Mesendoderm (in vitro differentiated cells): ENCODE measurements around the gene TNFRSF11A.

ENCODE experiments used
- DNase-seq: peaks from one replicate; pipeline ENCODE4 v3.0.0; 2013
- H2AK5ac ChIP-seq: 2 replicates; pipeline ENCODE4 v1.6.1; 2013; ENCODE audit warnings: low read length, inconsistent platforms
- H2BK120ac ChIP-seq: 2 replicates; pipeline ENCODE4 v1.6.1; 2013; ENCODE audit warnings: low read depth, mild to moderate bottlenecking, low read length, moderate library complexity, mixed read lengths
- H2BK15ac ChIP-seq: replicated peaks from 2 replicates; pipeline ENCODE4 v1.6.1; 2013; ENCODE audit warnings: low read depth, mild to moderate bottlenecking, moderate library complexity
- H2BK5ac ChIP-seq: 2 replicates; pipeline ENCODE4 v1.6.1; 2013; ENCODE audit warnings: low read length, inconsistent platforms
- H3K18ac ChIP-seq: 2 replicates; pipeline ENCODE4 v1.6.1; 2013; ENCODE audit warnings: mild to moderate bottlenecking, low read length, mixed read lengths
- H3K23ac ChIP-seq: one replicate; pipeline ENCODE4 v1.6.1; 2013; ENCODE audit warnings: low read length
- H3K27ac ChIP-seq: 2 replicates; pipeline ENCODE4 v1.5.1; 2013; ENCODE audit warnings: low read depth, mild to moderate bottlenecking, inconsistent platforms, low read length, moderate library complexity
- H3K27me3 ChIP-seq: 2 replicates; pipeline ENCODE4 v1.6.1; 2013; ENCODE audit warnings: low read length, control low read depth, mild to moderate bottlenecking, inconsistent platforms; ENCODE audit not compliant: insufficient read depth, poor library complexity
- H3K36me3 ChIP-seq: 2 replicates; pipeline ENCODE4 v1.6.1; 2013; ENCODE audit warnings: low read length, inconsistent platforms; ENCODE audit not compliant: control insufficient read depth, insufficient read depth
- H3K4ac ChIP-seq: one replicate; pipeline ENCODE4 v1.6.1; 2013; ENCODE audit warnings: low read depth, mild to moderate bottlenecking, low read length, moderate library complexity
- H3K4me1 ChIP-seq: 2 replicates; pipeline ENCODE4 v1.6.1; 2013; ENCODE audit warnings: low read depth, low read length, inconsistent platforms; ENCODE audit not compliant: control insufficient read depth
- H3K4me2 ChIP-seq: 2 replicates; pipeline ENCODE4 v1.6.1; 2013; ENCODE audit warnings: low read length
- H3K4me3 ChIP-seq: 2 replicates; pipeline ENCODE4 v1.5.1; 2013; ENCODE audit warnings: mild to moderate bottlenecking, low read length
- H3K56ac ChIP-seq: one replicate; pipeline ENCODE4 v1.6.1; 2013; ENCODE audit warnings: low read length
- H3K79me1 ChIP-seq: 2 replicates; pipeline ENCODE4 v1.6.1; 2013; ENCODE audit warnings: low read length, inconsistent platforms
- H3K79me2 ChIP-seq: 2 replicates; pipeline ENCODE4 v1.6.1; 2013; ENCODE audit warnings: mild to moderate bottlenecking, low read length; ENCODE audit not compliant: control insufficient read depth, insufficient read depth
- H3K9ac ChIP-seq: 2 replicates; pipeline ENCODE4 v1.6.1; 2013; ENCODE audit warnings: low read length, inconsistent platforms
- H4K5ac ChIP-seq: one replicate; pipeline ENCODE4 v1.6.1; 2013; ENCODE audit warnings: low read length
- H4K8ac ChIP-seq: one replicate; pipeline ENCODE4 v1.6.1; 2013; ENCODE audit warnings: low read depth, mild to moderate bottlenecking, control low read depth, low read length, moderate library complexity
- WGBS: extraction: QIAGEN DNeasy Blood & Tissue Kit; methylation state at CpG from one replicate; pipeline ENCODE4 v1.1.7; 2013; ENCODE audit warnings: low lambda C conversion rate, missing lambda C conversion rate; ENCODE audit not compliant: insufficient coverage; ENCODE audit errors: extremely low coverage; 5-methylcytosine and 5-hydroxymethylcytosine counted together

The TNFRSF11A gene

DNA sequence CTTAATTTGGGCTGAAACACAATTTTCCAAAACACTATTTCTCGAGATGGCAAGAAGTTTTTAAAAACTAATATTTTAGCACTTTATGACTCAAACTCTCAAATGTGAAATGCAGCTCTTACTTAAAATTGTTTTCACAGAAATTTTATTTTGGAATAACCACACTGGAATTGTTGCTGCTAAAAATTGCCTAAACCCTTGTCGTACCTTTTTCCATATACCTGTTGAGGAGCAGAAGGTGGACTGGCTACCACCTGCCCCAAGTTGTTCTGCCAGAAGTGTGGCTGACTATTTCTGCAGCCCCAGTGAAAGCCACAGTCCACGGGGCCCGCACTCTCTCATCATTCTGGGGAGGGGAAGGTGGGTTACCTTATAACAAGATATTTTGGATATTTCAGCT lies 23.4 kb downstream of the TNFRSF11A start:
- Histone ChIP-seq H2AK5ac (no peak overlapping the region), H3K79me1 (no peaks in the 10 kb centered on the region), H3K4ac (no peak overlapping the region), H3K23ac (no peak overlapping the region), H2BK120ac (no peak overlapping the region), H3K27me3 (no peaks in the 10 kb centered on the region), H3K18ac (no peak overlapping the region), H3K9ac (no peak overlapping the region), H3K56ac (no peak overlapping the region), H3K4me3 (no peak overlapping the region), H4K5ac (no peak overlapping the region), H3K27ac (no peak overlapping the region), H4K8ac (no peak overlapping the region), H3K4me1 (peaks cover 9% of the 10 kb centered on the region), H2BK5ac (no peak overlapping the region), H3K4me2 (no peak overlapping the region), H3K79me2 (no peaks in the 10 kb centered on the region), H3K36me3 (no peaks in the 10 kb centered on the region), H2BK15ac (no peak overlapping the region)
- no CpG with 5 or more reads among the region's 4 CpGs for WGBS
- no peak for DNase-seq

DNA sequence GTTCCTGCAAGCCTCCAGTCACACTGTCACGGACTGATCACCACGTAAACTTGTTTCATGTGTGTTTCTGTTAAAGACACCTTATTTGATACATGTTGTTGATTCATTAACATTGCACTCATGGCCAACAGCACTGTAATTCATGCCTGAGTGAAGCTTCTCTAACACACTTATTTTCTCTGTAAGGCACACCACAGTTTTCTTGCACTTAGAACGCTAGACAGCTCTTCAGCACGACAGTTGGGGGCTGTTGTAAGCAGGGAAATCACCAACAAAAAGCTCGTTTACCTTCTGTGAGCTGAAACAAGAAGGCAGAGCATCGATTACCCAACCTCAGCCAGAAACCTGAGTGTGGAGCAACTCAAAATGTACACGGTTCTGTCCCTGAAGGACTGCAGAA lies 28.1 kb downstream of the TNFRSF11A start:
- H3K79me1 ChIP-seq = no peaks in the 10 kb centered on the region
- no peaks in the 10 kb centered on the region for H3K79me2 ChIP-seq
- no peak overlapping the region for H2BK15ac ChIP-seq
- no peak overlapping the region for H4K5ac ChIP-seq
- H3K23ac ChIP-seq = no peak overlapping the region
- no CpG with 5 or more reads among the region's 7 CpGs for WGBS
- no peaks in the 10 kb centered on the region for H3K27me3 ChIP-seq
- H3K56ac ChIP-seq = no peak overlapping the region
- no peak overlapping the region for H2AK5ac ChIP-seq
- H3K4me3 ChIP-seq = no peak overlapping the region
- H3K27ac ChIP-seq = no peak overlapping the region
- no peak overlapping the region for H3K4me2 ChIP-seq
- DNase-seq = no peak
- no peak overlapping the region for H2BK5ac ChIP-seq
- H3K36me3 ChIP-seq = no peaks in the 10 kb centered on the region
- no peak overlapping the region for H3K9ac ChIP-seq
- H3K18ac ChIP-seq = no peak overlapping the region
- H3K4me1 ChIP-seq = no peaks in the 10 kb centered on the region
- no peak overlapping the region for H2BK120ac ChIP-seq
- H3K4ac ChIP-seq = no peak overlapping the region
- no peak overlapping the region for H4K8ac ChIP-seq

DNA sequence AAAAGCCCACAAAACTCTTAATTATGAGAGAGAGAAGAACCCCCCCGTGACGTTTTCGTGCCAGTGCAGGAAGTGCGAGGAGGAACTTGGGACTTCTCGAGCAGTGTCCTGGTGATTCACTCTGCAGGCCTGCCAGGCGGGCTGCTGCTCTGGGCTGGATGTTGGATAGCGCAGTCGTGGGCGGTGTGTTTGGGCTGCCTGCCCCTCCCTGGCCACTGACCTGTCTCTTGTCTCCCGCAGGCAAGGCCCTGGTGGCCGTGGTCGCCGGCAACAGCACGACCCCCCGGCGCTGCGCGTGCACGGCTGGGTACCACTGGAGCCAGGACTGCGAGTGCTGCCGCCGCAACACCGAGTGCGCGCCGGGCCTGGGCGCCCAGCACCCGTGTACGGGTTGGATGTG lies 29.0 kb downstream of the TNFRSF11A start:
- H3K4me3 ChIP-seq = no peak overlapping the region
- H3K4me2 ChIP-seq = no peak overlapping the region
- no peaks in the 10 kb centered on the region for H3K4me1 ChIP-seq
- H3K4ac ChIP-seq = no peak overlapping the region
- no peaks in the 10 kb centered on the region for H3K79me2 ChIP-seq
- no CpG with 5 or more reads among the region's 29 CpGs for WGBS
- H4K5ac ChIP-seq = no peak overlapping the region
- H2BK120ac ChIP-seq = no peak overlapping the region
- H3K79me1 ChIP-seq = no peaks in the 10 kb centered on the region
- H2BK5ac ChIP-seq = no peak overlapping the region
- H3K27ac ChIP-seq = no peak overlapping the region
- H3K9ac ChIP-seq = no peak overlapping the region
- no peaks in the 10 kb centered on the region for H3K36me3 ChIP-seq
- H2AK5ac ChIP-seq = no peak overlapping the region
- H3K56ac ChIP-seq = no peak overlapping the region
- no peak for DNase-seq
- no peak overlapping the region for H2BK15ac ChIP-seq
- no peak overlapping the region for H3K23ac ChIP-seq
- H3K18ac ChIP-seq = no peak overlapping the region
- H3K27me3 ChIP-seq = no peaks in the 10 kb centered on the region
- H4K8ac ChIP-seq = no peak overlapping the region

DNA sequence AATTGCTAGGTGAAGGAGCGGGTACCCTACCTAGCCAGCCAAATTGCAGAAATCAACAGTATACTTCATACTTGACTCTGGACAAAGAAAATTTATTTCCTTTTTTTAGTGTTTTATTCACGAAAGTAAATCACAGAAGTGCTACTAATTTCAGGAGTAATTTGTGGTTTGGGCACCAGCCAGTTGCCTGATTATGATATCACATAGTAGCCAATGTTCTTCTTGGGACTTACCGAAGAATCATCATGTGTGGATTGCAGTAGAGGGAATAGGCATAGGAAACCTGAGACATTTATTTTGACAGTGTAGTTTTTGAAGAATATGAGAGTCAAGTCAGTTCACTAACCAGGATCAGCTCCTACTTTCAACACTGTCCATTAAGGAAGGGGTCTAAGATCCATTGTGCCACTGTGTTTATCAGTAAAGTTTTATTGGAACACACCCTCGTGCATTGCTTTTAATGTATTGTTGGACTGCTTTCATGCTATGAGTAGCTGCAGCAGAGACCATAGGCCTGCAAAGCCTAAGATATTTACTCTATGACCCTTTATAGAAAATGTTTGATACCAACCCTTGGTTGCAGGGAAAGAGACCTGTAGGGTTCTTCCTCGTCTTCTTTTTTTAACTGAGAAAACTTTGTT lies 32.1 kb downstream of the TNFRSF11A start:
- Histone ChIP-seq H4K5ac (no peak overlapping the region), H3K4me2 (no peak overlapping the region), H3K18ac (no peak overlapping the region), H2BK5ac (no peak overlapping the region), H2AK5ac (no peak overlapping the region), H2BK120ac (no peak overlapping the region), H3K79me1 (no peaks in the 10 kb centered on the region), H3K4me3 (no peak overlapping the region), H4K8ac (no peak overlapping the region), H3K27ac (no peak overlapping the region), H3K79me2 (no peaks in the 10 kb centered on the region), H2BK15ac (no peak overlapping the region), H3K56ac (no peak overlapping the region), H3K27me3 (no peaks in the 10 kb centered on the region), H3K9ac (no peak overlapping the region), H3K36me3 (no peaks in the 10 kb centered on the region), H3K4me1 (no peaks in the 10 kb centered on the region), H3K23ac (no peak overlapping the region), H3K4ac (no peak overlapping the region)
- no peak for DNase-seq
- no CpG with 5 or more reads among the region's 5 CpGs for whole genome bisulfite sequencing

DNA sequence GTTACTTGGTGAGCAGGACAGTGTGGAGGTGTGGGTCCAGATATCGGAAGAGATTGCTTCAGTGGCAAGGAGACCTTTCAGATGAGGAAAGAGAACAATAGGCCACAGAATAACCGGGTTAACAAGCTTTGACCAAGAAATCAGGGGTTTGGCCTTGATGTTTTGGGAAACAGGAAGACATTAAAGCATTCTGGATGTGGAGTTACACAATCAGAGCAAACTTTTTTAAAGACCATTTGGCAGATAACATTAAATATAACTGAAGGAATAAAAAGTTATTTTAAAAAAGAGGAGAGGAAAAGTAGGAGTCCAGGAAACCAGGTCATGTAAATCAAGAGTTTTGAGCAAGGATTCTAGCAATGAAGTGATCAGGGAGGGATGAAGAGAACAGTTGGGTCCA lies 35.7 kb downstream of the TNFRSF11A start:
- Histone ChIP-seq H3K4ac (no peak overlapping the region), H2BK15ac (no peak overlapping the region), H2BK120ac (no peak overlapping the region), H3K56ac (no peak overlapping the region), H3K27me3 (no peaks in the 10 kb centered on the region), H3K36me3 (no peaks in the 10 kb centered on the region), H3K9ac (no peak overlapping the region), H2BK5ac (no peak overlapping the region), H4K8ac (no peak overlapping the region), H2AK5ac (no peak overlapping the region), H4K5ac (no peak overlapping the region), H3K4me1 (no peaks in the 10 kb centered on the region), H3K23ac (no peak overlapping the region), H3K18ac (no peak overlapping the region), H3K4me2 (no peak overlapping the region), H3K27ac (no peak overlapping the region), H3K79me1 (no peaks in the 10 kb centered on the region), H3K79me2 (no peaks in the 10 kb centered on the region), H3K4me3 (no peak overlapping the region)
- no peak for DNase-seq
- no CpG with 5 or more reads among the region's 2 CpGs for WGBS

DNA sequence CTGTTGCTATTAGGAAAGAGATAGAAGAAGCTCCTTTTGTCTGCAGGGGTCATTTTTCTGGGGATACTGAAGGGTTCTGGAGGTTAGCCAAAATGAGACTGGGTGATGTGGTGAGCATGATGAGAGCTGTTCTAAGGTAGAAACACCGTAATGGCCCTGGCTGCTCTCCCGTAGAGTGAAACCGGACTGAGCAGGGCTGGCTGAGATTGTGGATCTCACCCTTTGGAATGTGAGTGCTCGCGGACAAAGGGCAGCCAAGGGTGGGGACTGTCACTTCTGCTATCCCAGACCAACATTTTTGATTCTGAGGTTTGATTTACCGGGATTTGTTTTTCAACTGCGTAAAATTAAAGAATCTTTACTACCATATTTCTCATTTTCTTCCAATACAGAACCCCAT lies 36.2 kb downstream of the TNFRSF11A start:
- no peak overlapping the region for H2BK15ac ChIP-seq
- no peaks in the 10 kb centered on the region for H3K4me1 ChIP-seq
- no peak overlapping the region for H4K8ac ChIP-seq
- H3K27me3 ChIP-seq = no peaks in the 10 kb centered on the region
- H3K27ac ChIP-seq = no peak overlapping the region
- WGBS = no CpG with 5 or more reads among the region's 7 CpGs
- no peak overlapping the region for H3K4me2 ChIP-seq
- H3K36me3 ChIP-seq = no peaks in the 10 kb centered on the region
- no peak overlapping the region for H2BK120ac ChIP-seq
- H4K5ac ChIP-seq = no peak overlapping the region
- H3K18ac ChIP-seq = no peak overlapping the region
- no peaks in the 10 kb centered on the region for H3K79me2 ChIP-seq
- no peak overlapping the region for H3K4ac ChIP-seq
- no peak for DNase-seq
- H3K4me3 ChIP-seq = no peak overlapping the region
- no peak overlapping the region for H3K56ac ChIP-seq
- no peaks in the 10 kb centered on the region for H3K79me1 ChIP-seq
- H3K23ac ChIP-seq = no peak overlapping the region
- no peak overlapping the region for H2BK5ac ChIP-seq
- H2AK5ac ChIP-seq = no peak overlapping the region
- no peak overlapping the region for H3K9ac ChIP-seq
